Activated naive CD4-positive, alpha-beta T cell treated with anti-CD3 and anti-CD28 coated beads, Interleukin-2, amount 10 ng/mL, durations not matched to agents 7 days and 5 days (primary cell): ENCODE results near the gene ARL15.

Source experiments
- CTCF ChIA-PET: fragments of 350-600 bp; sonication (Branson Sonifier 250); formaldehyde crosslinking; loops from one replicate; lab custom pipeline; 2021; ENCODE audit warnings: antibody characterized with exemption; lab: Charles Lee
- DNase-seq: peaks from one replicate; pipeline ENCODE4 v3.0.0-alpha.2; 2020
- H3K27ac Mint-ChIP-seq: one replicate; pipeline ENCODE4 v1.8.0; 2021; ENCODE audit warnings: mild to moderate bottlenecking, moderate library complexity, mixed read lengths
- H3K27me3 Mint-ChIP-seq: one replicate; pipeline ENCODE4 v1.8.0; 2021; ENCODE audit warnings: mild to moderate bottlenecking, mixed read lengths
- H3K36me3 Mint-ChIP-seq: one replicate; pipeline ENCODE4 v1.8.0; 2021; ENCODE audit warnings: mixed read lengths
- H3K4me1 Mint-ChIP-seq: one replicate; pipeline ENCODE4 v1.8.0; 2021; ENCODE audit warnings: mixed read lengths
- H3K4me3 Mint-ChIP-seq: one replicate; pipeline ENCODE4 v1.8.0; 2021; ENCODE audit warnings: mild to moderate bottlenecking, moderate library complexity, mixed read lengths
- H3K9me3 Mint-ChIP-seq: one replicate; pipeline ENCODE4 v1.8.0; 2021; ENCODE audit warnings: mixed read lengths

Gene ARL15

GRCh38 chr5:54095969-54096368 is 214.4 kb downstream of the ARL15 start:
- Mint-ChIP-seq H3K36me3 (no peaks in the 10 kb centered on the region), H3K27me3 (no peaks in the 10 kb centered on the region), H3K4me3 (no peak overlapping the region), H3K4me1 (no peaks in the 10 kb centered on the region), H3K9me3 (no peaks in the 10 kb centered on the region), H3K27ac (no peak overlapping the region)
- no peak for DNase-seq
- CTCF ChIA-PET, result no interaction called here

- no peak for DNase-seq
- H3K27me3 Mint-ChIP-seq, result no peaks in the 10 kb centered on the region
- no peaks in the 10 kb centered on the region for H3K9me3 Mint-ChIP-seq
- H3K4me1 Mint-ChIP-seq, result no peaks in the 10 kb centered on the region
- no peak overlapping the region for H3K4me3 Mint-ChIP-seq
- CTCF ChIA-PET, result no interaction called here
- no peaks in the 10 kb centered on the region for H3K36me3 Mint-ChIP-seq
- no peak overlapping the region for H3K27ac Mint-ChIP-seq
Observed at GRCh38 chr5:54094706-54095105, 215.7 kb downstream of the ARL15 start.

GRCh38 chr5:54093861-54094260 is 216.5 kb downstream of the ARL15 start:
- H3K9me3 Mint-ChIP-seq, result no peaks in the 10 kb centered on the region
- H3K4me1 Mint-ChIP-seq, result no peaks in the 10 kb centered on the region
- no peaks in the 10 kb centered on the region for H3K27me3 Mint-ChIP-seq
- H3K27ac Mint-ChIP-seq, result no peak overlapping the region
- no peaks in the 10 kb centered on the region for H3K36me3 Mint-ChIP-seq
- DNase-seq, result no peak
- H3K4me3 Mint-ChIP-seq, result no peak overlapping the region
- CTCF ChIA-PET, result no interaction called here

GRCh38 chr5:54093081-54093492 is 217.3 kb downstream of the ARL15 start:
- DNase-seq, result no peak
- H3K4me1 Mint-ChIP-seq, result no peaks in the 10 kb centered on the region
- H3K27me3 Mint-ChIP-seq, result no peaks in the 10 kb centered on the region
- CTCF ChIA-PET, result no interaction called here
- H3K36me3 Mint-ChIP-seq, result no peaks in the 10 kb centered on the region
- no peak overlapping the region for H3K27ac Mint-ChIP-seq
- H3K4me3 Mint-ChIP-seq, result no peak overlapping the region
- H3K9me3 Mint-ChIP-seq, result no peaks in the 10 kb centered on the region

- H3K4me3 Mint-ChIP-seq, result no peak overlapping the region
- H3K4me1 Mint-ChIP-seq, result no peaks in the 10 kb centered on the region
- CTCF ChIA-PET, result no interaction called here
- H3K9me3 Mint-ChIP-seq, result no peaks in the 10 kb centered on the region
- H3K36me3 Mint-ChIP-seq, result no peaks in the 10 kb centered on the region
- no peaks in the 10 kb centered on the region for H3K27me3 Mint-ChIP-seq
- H3K27ac Mint-ChIP-seq, result no peak overlapping the region
- DNase-seq, result no peak
Observed at GRCh38 chr5:54091307-54092130, 218.9 kb downstream of the ARL15 start.

- Mint-ChIP-seq H3K27me3 (no peaks in the 10 kb centered on the region), H3K4me3 (no peak overlapping the region), H3K4me1 (no peaks in the 10 kb centered on the region), H3K27ac (no peak overlapping the region), H3K36me3 (no peaks in the 10 kb centered on the region), H3K9me3 (no peaks in the 10 kb centered on the region)
- DNase-seq, result no peak
- CTCF ChIA-PET, result no interaction called here
Observed at GRCh38 chr5:54090495-54091120, 219.8 kb downstream of the ARL15 start.

GRCh38 chr5:54088081-54088480 is 222.3 kb downstream of the ARL15 start:
- H3K36me3 Mint-ChIP-seq, result no peaks in the 10 kb centered on the region
- H3K4me3 Mint-ChIP-seq, result no peak overlapping the region
- no peaks in the 10 kb centered on the region for H3K9me3 Mint-ChIP-seq
- H3K27ac Mint-ChIP-seq, result no peak overlapping the region
- H3K4me1 Mint-ChIP-seq, result no peaks in the 10 kb centered on the region
- DNase-seq, result no peak
- CTCF ChIA-PET, result no interaction called here
- no peaks in the 10 kb centered on the region for H3K27me3 Mint-ChIP-seq

GRCh38 chr5:54087436-54087835 is 222.9 kb downstream of the ARL15 start:
- no peaks in the 10 kb centered on the region for H3K4me1 Mint-ChIP-seq
- H3K9me3 Mint-ChIP-seq, result no peaks in the 10 kb centered on the region
- no peak for DNase-seq
- no peaks in the 10 kb centered on the region for H3K27me3 Mint-ChIP-seq
- H3K36me3 Mint-ChIP-seq, result no peaks in the 10 kb centered on the region
- H3K4me3 Mint-ChIP-seq, result no peak overlapping the region
- no peak overlapping the region for H3K27ac Mint-ChIP-seq
- CTCF ChIA-PET, result no interaction called here

- Mint-ChIP-seq H3K36me3 (no peaks in the 10 kb centered on the region), H3K27ac (no peak overlapping the region), H3K9me3 (peaks cover 4% of the 10 kb centered on the region), H3K4me1 (no peaks in the 10 kb centered on the region), H3K27me3 (no peaks in the 10 kb centered on the region), H3K4me3 (no peak overlapping the region)
- DNase-seq, result no peak
- CTCF ChIA-PET, result no interaction called here
Observed at GRCh38 chr5:54086191-54086590, 224.2 kb downstream of the ARL15 start.

- Mint-ChIP-seq H3K9me3 (peaks cover 4% of the 10 kb centered on the region), H3K4me1 (no peaks in the 10 kb centered on the region), H3K27ac (no peak overlapping the region), H3K36me3 (no peaks in the 10 kb centered on the region), H3K27me3 (no peaks in the 10 kb centered on the region), H3K4me3 (no peak overlapping the region)
- CTCF ChIA-PET, result no interaction called here
- no peak for DNase-seq
Observed at GRCh38 chr5:54084696-54085095, 225.7 kb downstream of the ARL15 start.

GRCh38 chr5:54083851-54084250 is 226.5 kb downstream of the ARL15 start:
- Mint-ChIP-seq H3K36me3 (no peaks in the 10 kb centered on the region), H3K4me3 (no peak overlapping the region), H3K9me3 (peaks cover 4% of the 10 kb centered on the region), H3K27me3 (no peaks in the 10 kb centered on the region), H3K4me1 (no peaks in the 10 kb centered on the region), H3K27ac (no peak overlapping the region)
- CTCF ChIA-PET, result no interaction called here
- DNase-seq, result no peak

- Mint-ChIP-seq H3K4me3 (no peak overlapping the region), H3K9me3 (peaks cover 4% of the 10 kb centered on the region), H3K27ac (no peak overlapping the region), H3K4me1 (no peaks in the 10 kb centered on the region), H3K27me3 (no peaks in the 10 kb centered on the region), H3K36me3 (no peaks in the 10 kb centered on the region)
- DNase-seq, result no peak
- CTCF ChIA-PET, result no interaction called here
Observed at GRCh38 chr5:54083245-54083644, 227.1 kb downstream of the ARL15 start.

- Mint-ChIP-seq H3K36me3 (no peaks in the 10 kb centered on the region), H3K27ac (no peak overlapping the region), H3K27me3 (no peaks in the 10 kb centered on the region), H3K4me1 (no peaks in the 10 kb centered on the region), H3K4me3 (no peak overlapping the region), H3K9me3 (peaks cover 4% of the 10 kb centered on the region)
- CTCF ChIA-PET, result no interaction called here
- DNase-seq, result no peak
Observed at GRCh38 chr5:54081415-54081814, 229.0 kb downstream of the ARL15 start.

GRCh38 chr5:54080831-54081230 is 229.5 kb downstream of the ARL15 start:
- no peak for DNase-seq
- CTCF ChIA-PET, result no interaction called here
- H3K4me3 Mint-ChIP-seq, result no peak overlapping the region
- H3K4me1 Mint-ChIP-seq, result no peaks in the 10 kb centered on the region
- H3K36me3 Mint-ChIP-seq, result no peaks in the 10 kb centered on the region
- H3K27ac Mint-ChIP-seq, result no peak overlapping the region
- H3K27me3 Mint-ChIP-seq, result no peaks in the 10 kb centered on the region
- H3K9me3 Mint-ChIP-seq, result peaks cover 4% of the 10 kb centered on the region

- no peaks in the 10 kb centered on the region for H3K36me3 Mint-ChIP-seq
- no peak overlapping the region for H3K27ac Mint-ChIP-seq
- H3K4me3 Mint-ChIP-seq, result no peak overlapping the region
- H3K9me3 Mint-ChIP-seq, result no peaks in the 10 kb centered on the region
- H3K4me1 Mint-ChIP-seq, result no peaks in the 10 kb centered on the region
- no peaks in the 10 kb centered on the region for H3K27me3 Mint-ChIP-seq
- DNase-seq, result no peak
- CTCF ChIA-PET, result no interaction called here
Observed at GRCh38 chr5:54073735-54074134, 236.6 kb downstream of the ARL15 start.
